ENCODE data around the gene NHERF1. TPM values are rescaled to one million over a fixed set of nuclear protein-coding genes. Genes with fewer than 3 reads are reported as not detected.

The NHERF1 gene
- total RNA-seq, 6 experiments from 2014 or later = 105 to 218 (median 161) TPM

DNA sequence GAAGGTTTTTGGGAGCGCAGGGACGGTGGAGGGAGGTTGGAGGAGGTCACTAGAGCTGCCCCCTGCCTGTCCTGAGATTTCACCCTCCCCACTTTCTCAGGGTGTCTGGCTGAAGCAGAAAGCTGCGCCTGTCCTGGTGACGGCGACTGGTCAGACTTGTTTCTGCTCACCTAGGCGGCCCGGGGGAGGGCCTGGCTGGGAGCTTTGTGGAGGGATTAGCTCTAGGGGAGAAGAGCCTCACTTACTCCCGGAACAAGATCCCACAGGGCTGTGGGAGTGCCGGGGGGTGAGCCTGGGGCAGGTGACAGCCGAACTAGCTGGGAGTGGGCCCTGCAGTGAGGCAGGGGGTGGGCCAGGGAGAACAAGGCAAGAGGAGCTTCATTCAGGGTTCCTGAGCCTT is 11.5 kb downstream of the NHERF1 start:
- DNase-seq (no peak), ATAC-seq (no peak)
- H3K36me3 ChIP-seq = peaks cover 0 to 3% (median 0%) of the 10 kb centered on the region in 4 donors
- no peak for TF ChIP-seq POLR2A (IDR thresholded peaks at IDR 0.05)
- TF ChIP-seq, protein P1, sequence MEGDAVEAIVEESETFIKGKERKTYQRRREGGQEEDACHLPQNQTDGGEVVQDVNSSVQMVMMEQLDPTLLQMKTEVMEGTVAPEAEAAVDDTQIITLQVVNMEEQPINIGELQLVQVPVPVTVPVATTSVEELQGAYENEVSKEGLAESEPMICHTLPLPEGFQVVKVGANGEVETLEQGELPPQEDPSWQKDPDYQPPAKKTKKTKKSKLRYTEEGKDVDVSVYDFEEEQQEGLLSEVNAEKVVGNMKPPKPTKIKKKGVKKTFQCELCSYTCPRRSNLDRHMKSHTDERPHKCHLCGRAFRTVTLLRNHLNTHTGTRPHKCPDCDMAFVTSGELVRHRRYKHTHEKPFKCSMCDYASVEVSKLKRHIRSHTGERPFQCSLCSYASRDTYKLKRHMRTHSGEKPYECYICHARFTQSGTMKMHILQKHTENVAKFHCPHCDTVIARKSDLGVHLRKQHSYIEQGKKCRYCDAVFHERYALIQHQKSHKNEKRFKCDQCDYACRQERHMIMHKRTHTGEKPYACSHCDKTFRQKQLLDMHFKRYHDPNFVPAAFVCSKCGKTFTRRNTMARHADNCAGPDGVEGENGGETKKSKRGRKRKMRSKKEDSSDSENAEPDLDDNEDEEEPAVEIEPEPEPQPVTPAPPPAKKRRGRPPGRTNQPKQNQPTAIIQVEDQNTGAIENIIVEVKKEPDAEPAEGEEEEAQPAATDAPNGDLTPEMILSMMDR (IDR thresholded peaks at IDR 0.05) = no peak
- H3K27ac ChIP-seq = peak overlapping the region in 1 of 3 donors; percentile 44
- intact Hi-C loops (cut with DNase I) = no loop called here
- H3K27me3 ChIP-seq = no peaks in the 10 kb centered on the region
- H3K9me3 ChIP-seq = no peaks in the 10 kb centered on the region
- WGBS (ENCODE audit: insufficient coverage, low coverage, low lambda C conversion rate, missing lambda C conversion rate) = 35% methylated on average over 2 of the region's 10 CpGs
- no peak overlapping the region for H3K4me3 ChIP-seq
- H3K4me1 ChIP-seq = peaks cover 2 to 97% (median 50%) of the 10 kb centered on the region in 4 donors

DNA sequence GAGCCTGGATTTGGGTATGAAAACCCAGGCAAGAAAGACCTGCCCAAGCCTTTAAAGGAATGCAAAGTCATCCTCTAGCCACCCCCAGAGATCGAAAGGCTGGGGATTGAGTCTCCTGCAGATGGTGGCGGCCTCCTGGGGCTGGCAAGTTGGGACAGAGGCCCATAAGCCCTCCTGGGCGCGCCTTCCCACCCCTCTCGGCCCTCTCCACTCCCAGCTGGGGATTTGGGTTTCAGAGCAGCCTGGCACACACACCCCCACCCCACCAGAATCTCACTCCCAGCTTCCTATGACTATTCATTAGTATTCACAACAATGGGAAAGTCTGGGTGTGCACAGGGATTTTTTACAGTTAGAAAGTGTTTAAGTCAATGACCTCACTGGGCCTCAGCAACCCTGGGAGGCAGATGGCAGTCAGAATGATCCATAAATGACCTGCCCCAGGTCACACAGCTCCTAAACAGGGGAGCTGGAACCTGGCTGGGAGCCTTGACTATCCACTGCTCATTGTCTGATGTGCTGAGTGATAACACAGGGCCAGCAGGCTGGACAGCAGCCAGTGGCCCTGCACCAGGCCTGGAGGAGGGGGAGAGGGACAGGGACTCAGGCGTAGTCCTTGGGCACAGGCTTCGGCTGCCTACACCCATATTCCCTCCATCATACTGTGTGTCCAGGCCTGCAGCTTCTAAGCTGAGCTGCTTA is 12.1 kb downstream of the NHERF1 start:
- Histone ChIP-seq H3K27me3 (no peaks in the 10 kb centered on the region), H3K36me3 (peaks cover 0 to 10% (median 0%) of the 10 kb centered on the region in 4 donors), H3K9me3 (no peaks in the 10 kb centered on the region), H3K27ac (peak overlapping the region in 1 of 3 donors; percentile 44), H3K4me1 (peaks cover 2 to 94% (median 47%) of the 10 kb centered on the region in 4 donors), H3K4me3 (no peak overlapping the region)
- WGBS (ENCODE audit: insufficient coverage, low coverage, low lambda C conversion rate, missing lambda C conversion rate) = 27% methylated on average over 3 of the region's 7 CpGs
- no peak for TF ChIP-seq POLR2A (IDR thresholded peaks at IDR 0.05)
- TF ChIP-seq, protein P1 (IDR thresholded peaks at IDR 0.05) = no peak
- ATAC-seq = peak; percentile 66 to 75 (median 69)
- peak; percentile 81 to 93 (median 92) for DNase-seq
- intact Hi-C loops (cut with DNase I) = no loop called here

DNA sequence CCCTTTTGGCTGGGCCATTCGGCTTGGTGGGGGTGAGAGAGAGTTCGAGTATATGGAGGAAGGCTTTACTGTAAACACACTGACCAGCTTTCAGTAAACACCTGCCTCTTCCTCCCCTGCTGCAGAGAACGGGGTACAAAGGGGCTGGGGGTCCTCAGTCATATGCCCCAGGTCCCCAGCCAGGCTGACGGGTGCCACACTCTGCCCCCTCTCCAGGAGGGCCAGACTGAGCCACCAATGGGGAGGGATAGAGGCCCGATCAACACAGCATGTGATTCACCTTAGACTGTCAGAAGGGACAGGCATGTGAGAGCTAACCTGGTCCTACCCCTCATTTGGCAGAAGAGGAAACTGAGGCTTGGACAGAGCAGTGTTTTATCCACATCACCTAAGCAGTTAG is 13.0 kb downstream of the NHERF1 start:
- no peak overlapping the region for H3K4me3 ChIP-seq
- no peak for ATAC-seq
- no peaks in the 10 kb centered on the region for H3K9me3 ChIP-seq
- 13% methylated on average over 4 of the region's 5 CpGs for WGBS (ENCODE audit: insufficient coverage, low coverage, low lambda C conversion rate, missing lambda C conversion rate)
- no peaks in the 10 kb centered on the region for H3K27me3 ChIP-seq
- H3K27ac ChIP-seq = peak overlapping the region in 1 of 3 donors; percentile 44
- H3K36me3 ChIP-seq = peaks cover 0 to 10% (median 0%) of the 10 kb centered on the region in 4 donors
- intact Hi-C loops (cut with DNase I) = no loop called here
- peaks cover 2 to 96% (median 46%) of the 10 kb centered on the region in 4 donors for H3K4me1 ChIP-seq
- TF ChIP-seq, protein P1 (IDR thresholded peaks at IDR 0.05) = no peak
- no peak for TF ChIP-seq POLR2A (IDR thresholded peaks at IDR 0.05)
- no peak for DNase-seq

DNA sequence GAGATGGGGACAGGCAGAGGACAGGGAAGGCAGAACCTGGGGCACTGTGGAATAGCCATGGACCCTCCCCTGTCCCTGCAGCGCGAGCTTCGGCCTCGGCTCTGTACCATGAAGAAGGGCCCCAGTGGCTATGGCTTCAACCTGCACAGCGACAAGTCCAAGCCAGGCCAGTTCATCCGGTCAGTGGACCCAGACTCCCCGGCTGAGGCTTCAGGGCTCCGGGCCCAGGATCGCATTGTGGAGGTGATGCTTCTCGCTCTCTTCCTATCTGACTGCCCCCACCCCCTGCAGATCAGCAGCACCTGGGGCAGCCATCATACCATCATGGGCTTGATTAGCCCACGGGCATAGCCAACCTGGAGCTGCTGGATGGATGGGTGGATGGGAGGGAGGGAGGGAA is 13.5 kb downstream of the NHERF1 start:
- TF ChIP-seq, protein P1 (IDR thresholded peaks at IDR 0.05) = no peak
- TF ChIP-seq POLR2A (IDR thresholded peaks at IDR 0.05) = no peak
- Histone ChIP-seq H3K27ac (peak overlapping the region in 1 of 3 donors; percentile 44), H3K4me1 (peaks cover 2 to 96% (median 46%) of the 10 kb centered on the region in 4 donors), H3K4me3 (no peak overlapping the region), H3K36me3 (peaks cover 0 to 10% (median 0%) of the 10 kb centered on the region in 4 donors), H3K27me3 (no peaks in the 10 kb centered on the region), H3K9me3 (no peaks in the 10 kb centered on the region)
- no peak for ATAC-seq
- intact Hi-C loops (cut with DNase I) = no loop called here
- DNase-seq = no peak
- 60% methylated on average over 1 of the region's 11 CpGs for WGBS (ENCODE audit: insufficient coverage, low coverage, low lambda C conversion rate, missing lambda C conversion rate)

Measured in right lobe of liver (tissue), 6 donors.